HepG2 (cell line): Measurements from ENCODE around the gene ATR. TPM values are rescaled to one million over a fixed set of nuclear protein-coding genes. Genes with fewer than 3 reads are reported as not detected.

Experiments used
- ATAC-seq: fragments of 200-7000 bp; cut with Tn5 transposase; 3 replicates; pipeline ENCODE4 v1.9.1; 2020; ENCODE audit warnings: mild to moderate bottlenecking, moderate library complexity
- BruUV-seq: library from RNA; stranded (reverse); fragments of 400-500 nt; replicated peaks from 2 replicates; lab custom pipeline; 2021; lab: Mats Ljungman, UMichigan
- CTCF ChIA-PET: fragments of 300-600 bp; formaldehyde crosslinking; extraction: SDS; loops from one replicate; lab custom pipeline; 2021; ENCODE audit warnings: low total read pairs, inconsistent platforms, low intra/inter-chr PET ratio; lab: Yijun Ruan, JAX
- POLR2A ChIA-PET: fragments of 350-600 bp; sonication (Branson Sonifier 250); formaldehyde crosslinking; loops from one replicate; lab custom pipeline; 2020; ENCODE audit warnings: antibody characterized with exemption, inconsistent platforms; lab: Yijun Ruan, JAX
- DNase-seq: peaks from one replicate; pipeline ENCODE4 v3.0.0-alpha.2; 2015; ENCODE audit warnings: low spot score
- FAIRE-seq: peaks from 3 replicates; lab custom pipeline; 2011; peaks lifted over from hg19 to GRCh38; lab: Jason Lieb, UNC
- H2AFZ ChIP-seq: one replicate; pipeline ENCODE4 v1.6.1; 2011; ENCODE audit warnings: low read length, inconsistent platforms
- H3K27ac ChIP-seq: fragments of 300-600 bp; 3 replicates; pipeline ENCODE4 v1.8.0; 2011; ENCODE audit warnings: mixed run types, mild to moderate bottlenecking, mixed read lengths, low read length, inconsistent platforms; ENCODE audit not compliant: insufficient read depth; ENCODE audit errors: extremely low read length
- H3K27me3 ChIP-seq, 2 experiments: fragments of 200-600 bp in 1 of 2; 2 replicates in 1 of 2; 3 replicates in 1 of 2; pipeline versions ENCODE4 v1.6.0 to v1.8.0; 2011; ENCODE audit warnings: low read length in 2 of 2, mild to moderate bottlenecking in 2 of 2, moderate library complexity in 2 of 2, inconsistent platforms in 1 of 2; ENCODE audit not compliant: insufficient read depth in 2 of 2, control insufficient read depth in 1 of 2
- H3K36me3 ChIP-seq, 2 experiments: fragments of 200-600 bp in 1 of 2; replicated peaks in 1 of 2; 2 replicates in 1 of 2; 3 replicates in 1 of 2; pipeline versions ENCODE4 v1.5.1 to v1.8.0; 2011; ENCODE audit warnings: low read length in 2 of 2, inconsistent platforms in 1 of 2; ENCODE audit not compliant: insufficient read depth in 2 of 2, control insufficient read depth in 1 of 2
- H3K4me1 ChIP-seq: 2 replicates; pipeline ENCODE4 v1.5.1; 2012; ENCODE audit warnings: low read length, inconsistent platforms; ENCODE audit not compliant: insufficient read depth
- H3K4me2 ChIP-seq: 2 replicates; pipeline ENCODE4 v1.6.0; 2011; ENCODE audit warnings: low read depth, low read length, inconsistent platforms
- H3K4me3 ChIP-seq, 3 experiments: fragments of 200-600 bp in 1 of 3; sonication (generic), shearing (Covaris generic) in 1 of 3; replicated peaks in 1 of 3; 2 replicates each; pipeline ENCODE4 v1.5.1; 2011 to 2016; ENCODE audit warnings: low read length in 3 of 3, inconsistent platforms in 2 of 3, low read depth in 2 of 3, mild to moderate bottlenecking in 2 of 3, control low read depth in 1 of 3, mixed read lengths in 1 of 3; ENCODE audit not compliant: insufficient read depth in 1 of 3
- H3K79me2 ChIP-seq: one replicate; pipeline ENCODE4 v1.6.1; 2011; ENCODE audit warnings: low read length, inconsistent platforms; ENCODE audit not compliant: insufficient read depth
- H3K9ac ChIP-seq: 2 replicates; pipeline ENCODE4 v1.6.0; 2011; ENCODE audit warnings: mild to moderate bottlenecking, low read depth, low read length, inconsistent platforms; ENCODE audit not compliant: insufficient read depth
- H3K9me3 ChIP-seq: 2 replicates; pipeline ENCODE4 v1.5.1; 2012; ENCODE audit warnings: mild to moderate bottlenecking, low read length
- H4K20me1 ChIP-seq: 2 replicates; pipeline ENCODE4 v1.6.0; 2011; ENCODE audit warnings: inconsistent platforms, mild to moderate bottlenecking, low read length, moderate library complexity; ENCODE audit not compliant: insufficient read depth
- HINFP ChIP-seq: sonication (generic); formaldehyde crosslinking; IDR thresholded peaks from 2 replicates; pipeline ENCODE4 v1.4.0; 2020; ENCODE audit warnings: low read depth, mild to moderate bottlenecking, missing genetic modification reagents
- JDP2 ChIP-seq: sonication (generic); formaldehyde crosslinking; IDR thresholded peaks from 2 replicates; pipeline ENCODE4 v1.8.1; 2022; ENCODE audit warnings: missing genetic modification reagents, borderline replicate concordance
- TAF1 ChIP-seq: sonication (generic); formaldehyde crosslinking; IDR thresholded peaks from 2 replicates; pipeline ENCODE4 v1.4.0; 2020; ENCODE audit warnings: missing genetic modification reagents
- ZNF543 ChIP-seq: sonication (generic); formaldehyde crosslinking; IDR thresholded peaks from 2 replicates; pipeline ENCODE4 v1.4.0; 2020; ENCODE audit warnings: mild to moderate bottlenecking, missing genetic modification reagents
- ZNF747 ChIP-seq: sonication (generic); formaldehyde crosslinking; IDR thresholded peaks from 2 replicates; pipeline ENCODE4 v1.8.1; 2023; ENCODE audit warnings: missing genetic modification reagents, mild to moderate bottlenecking, borderline replicate concordance
- WGBS: methylation state at CpG from one replicate; pipeline ENCODE4 v1.1.6; 2017; ENCODE audit warnings: low lambda C conversion rate; 5-methylcytosine and 5-hydroxymethylcytosine counted together
- in situ Hi-C: cut with HindIII; loops from 2 replicates; pipeline ENCODE4 v1.10.0; 2017; ENCODE audit warnings: low pct_unique_long_range_greater_than_20kb; ENCODE audit not compliant: extremely low pct_ligation_motif_present
- intact Hi-C: fragments of 100-400 bp; cut with micrococcal nuclease; formaldehyde crosslinking; loops from one replicate; pipeline ENCODE4 v1.10.0; 2022; ENCODE audit not compliant: unreplicated experiment
- polyA plus RNA-seq, 8 experiments: library from polyadenylated mRNA; depleted of rRNA in 3 of 8; stranded (reverse) in 7 of 8; unstranded in 1 of 8; fragments of >200 nt; fragmentation: Illumina TruSeq in 4 of 8; extraction: Trizol in 4 of 8; gene quantifications; 2 replicates each; pipeline versions ENCODE4 v1.2.1 to v1.2.3, GENCODE V29; 2011 to 2016; ENCODE audit warnings: low read depth in 4 of 8, missing spikeins in 1 of 8, mixed read lengths in 1 of 8; ENCODE audit not compliant: insufficient read depth in 1 of 8
- total RNA-seq, 5 experiments: library from RNA; depleted of rRNA; stranded (reverse); fragments of >200 nt; fragmentation: Illumina TruSeq; extraction: Trizol; gene quantifications; 2 replicates each; pipeline ENCODE4 v1.2.3, GENCODE V29; 2016; ENCODE audit warnings: low read depth in 1 of 5

The ATR gene
- total and polyA plus RNA-seq, 2 of the 13 experiments (the other 11 are each of a cell fraction or from before 2014, with no cell fraction given): 6.6 to 17.0 TPM

- Histone ChIP-seq H3K9me3 (no peaks in the 10 kb centered on the region), H3K27ac (no peak overlapping the region), H3K79me2 (no peaks in the 10 kb centered on the region), H3K4me3 (no peak overlapping the region), H3K36me3 (no peaks in the 10 kb centered on the region; a peak in 2 of 5 replicates), H3K9ac (no peak overlapping the region), H3K4me1 (no peaks in the 10 kb centered on the region), H4K20me1 (no peaks in the 10 kb centered on the region), H3K4me2 (no peak overlapping the region), H2AFZ (no peak overlapping the region), H3K27me3 (no peaks in the 10 kb centered on the region)
- BruUV-seq: no TSS peak
- WGBS: 94% methylated on average over 2 of the region's 2 CpGs
- ATAC-seq: no peak
- intact Hi-C loops (no loop called here), in situ Hi-C loops (no loop called here)
- POLR2A ChIA-PET: no interaction called here
- FAIRE-seq: no peak
- CTCF ChIA-PET: no interaction called here
- no peak for TF ChIP-seq JDP2 (CRISPR knock-in tag)
- no peak for TF ChIP-seq ZNF747 (CRISPR knock-in tag)
- TF ChIP-seq TAF1: no peak
- TF ChIP-seq ZNF543 (CRISPR knock-in tag): no peak
- TF ChIP-seq HINFP (CRISPR knock-in tag): no peak
- no peak for DNase-seq
Measured at GRCh38 chr3:142502187-142502985, 76.1 kb downstream of the ATR start.
